Muscle layer of duodenum (tissue), 2 donors: ENCODE measurements around the gene PIGM.

Source experiments
- H3K27ac ChIP-seq: one replicate; pipeline ENCODE4 v1.7.0; 2013; ENCODE audit warnings: mild to moderate bottlenecking, low read length
- H3K27me3 ChIP-seq: one replicate; pipeline ENCODE4 v1.7.0; 2013; ENCODE audit warnings: low read depth, mild to moderate bottlenecking, control low read depth, low read length
- H3K36me3 ChIP-seq, 2 donors: one replicate each; pipeline ENCODE4 v1.7.0; 2013; ENCODE audit warnings: low read length in 2 of 2, control low read depth in 1 of 2, mild to moderate bottlenecking in 1 of 2; ENCODE audit not compliant: insufficient read depth in 2 of 2, control insufficient read depth in 1 of 2
- H3K4me1 ChIP-seq, 2 donors: one replicate each; pipeline ENCODE4 v1.7.0; 2013; ENCODE audit warnings: low read length in 2 of 2, mild to moderate bottlenecking in 2 of 2, control low read depth in 1 of 2, moderate library complexity in 1 of 2; ENCODE audit not compliant: insufficient read depth in 2 of 2, control insufficient read depth in 1 of 2
- H3K4me3 ChIP-seq, 2 donors: one replicate each; pipeline ENCODE4 v1.7.0; 2013; ENCODE audit warnings: low read length in 2 of 2, low read depth in 1 of 2, mild to moderate bottlenecking in 1 of 2
- H3K9me3 ChIP-seq, 2 donors: one replicate each; pipeline ENCODE4 v1.7.0; 2013; ENCODE audit warnings: low read length in 2 of 2, control low read depth in 1 of 2, mild to moderate bottlenecking in 1 of 2; ENCODE audit not compliant: control insufficient read depth in 1 of 2
- donor health status: healthy.

PIGM gene

GRCh38 chr1:160031365-160032164 lies at the start of gene PIGM:
Gene PIGM, minus strand, starts transcription at chr1:160031990. Its CDS starts 251 bp downstream, at chr1:160031739.
- Histone ChIP-seq H3K4me3 (peak within 1 kb of the TSS; percentile 81 to 94), H3K4me1 (peaks cover 11 to 14% of the 10 kb centered on the region in 2 donors), H3K9me3 (no peaks in the 10 kb centered on the region), H3K36me3 (no peaks in the 10 kb centered on the region), H3K27ac (peak within 1 kb of the TSS; percentile 53), H3K27me3 (no peaks in the 10 kb centered on the region)

- peaks cover 0 to 4% of the 10 kb centered on the region in 2 donors for H3K4me1 ChIP-seq
Measured at GRCh38 chr1:160081261-160081936, 49.6 kb upstream of the PIGM start, which contains the start of gene KCNJ9. Gene KCNJ9, plus strand, starts transcription at chr1:160081538. Its CDS starts 2,493 bp downstream, at chr1:160084031.

GRCh38 chr1:160080381-160081100 lies 48.8 kb upstream of the PIGM start:
- Histone ChIP-seq H3K9me3 (no peaks in the 10 kb centered on the region), H3K27me3 (peaks cover 41% of the 10 kb centered on the region), H3K27ac (no peak overlapping the region), H3K4me1 (peaks cover 0 to 4% of the 10 kb centered on the region in 2 donors), H3K4me3 (no peak overlapping the region), H3K36me3 (no peaks in the 10 kb centered on the region)

More at GRCh38 chr1:160081261-160081936, 49.6 kb upstream of the PIGM start, which contains the start of gene KCNJ9:
- H3K4me3 ChIP-seq: no peak within 1 kb of the TSS
- H3K27ac ChIP-seq: no peak within 1 kb of the TSS
- H3K27me3 ChIP-seq: peaks cover 41% of the 10 kb centered on the region
- no peaks in the 10 kb centered on the region for H3K36me3 ChIP-seq
- H3K9me3 ChIP-seq: no peaks in the 10 kb centered on the region

- Histone ChIP-seq H3K9me3 (no peaks in the 10 kb centered on the region), H3K27me3 (peaks cover 40% of the 10 kb centered on the region), H3K4me3 (no peak overlapping the region), H3K36me3 (no peaks in the 10 kb centered on the region), H3K4me1 (peaks cover 0 to 4% of the 10 kb centered on the region in 2 donors), H3K27ac (no peak overlapping the region)
Measured at GRCh38 chr1:160079448-160079847, 47.7 kb upstream of the PIGM start.

- Histone ChIP-seq H3K9me3 (no peaks in the 10 kb centered on the region), H3K27ac (no peak overlapping the region), H3K27me3 (peaks cover 35% of the 10 kb centered on the region), H3K4me3 (no peak overlapping the region), H3K36me3 (no peaks in the 10 kb centered on the region), H3K4me1 (no peaks in the 10 kb centered on the region)
Measured at GRCh38 chr1:160078512-160079195, 46.9 kb upstream of the PIGM start.

- no peak overlapping the region for H3K27ac ChIP-seq
- no peaks in the 10 kb centered on the region for H3K9me3 ChIP-seq
- H3K4me3 ChIP-seq: no peak overlapping the region
- H3K4me1 ChIP-seq: no peaks in the 10 kb centered on the region
- no peaks in the 10 kb centered on the region for H3K36me3 ChIP-seq
- peaks cover 25% of the 10 kb centered on the region for H3K27me3 ChIP-seq
Measured at GRCh38 chr1:160077486-160077885, 45.7 kb upstream of the PIGM start.

- H3K4me3 ChIP-seq: no peak overlapping the region
- no peaks in the 10 kb centered on the region for H3K9me3 ChIP-seq
- H3K27me3 ChIP-seq: peaks cover 18% of the 10 kb centered on the region
- H3K36me3 ChIP-seq: no peaks in the 10 kb centered on the region
- H3K27ac ChIP-seq: no peak overlapping the region
- no peaks in the 10 kb centered on the region for H3K4me1 ChIP-seq
Measured at GRCh38 chr1:160076295-160076694, 44.5 kb upstream of the PIGM start.

- Histone ChIP-seq H3K36me3 (no peaks in the 10 kb centered on the region), H3K4me3 (no peak overlapping the region), H3K4me1 (peaks cover 0 to 2% of the 10 kb centered on the region in 2 donors), H3K9me3 (no peaks in the 10 kb centered on the region), H3K27me3 (peaks cover 13% of the 10 kb centered on the region), H3K27ac (no peak overlapping the region)
Measured at GRCh38 chr1:160075836-160076235, 44.0 kb upstream of the PIGM start.

GRCh38 chr1:160074865-160075264 lies 43.1 kb upstream of the PIGM start:
- no peaks in the 10 kb centered on the region for H3K36me3 ChIP-seq
- no peak overlapping the region for H3K27ac ChIP-seq

GRCh38 chr1:160071289-160071688 lies 39.5 kb upstream of the PIGM start:
- H3K27me3 ChIP-seq: no peaks in the 10 kb centered on the region
- H3K9me3 ChIP-seq: no peaks in the 10 kb centered on the region
- no peak overlapping the region for H3K27ac ChIP-seq
- H3K4me3 ChIP-seq: no peak overlapping the region
- no peaks in the 10 kb centered on the region for H3K36me3 ChIP-seq
- peaks cover 0 to 12% of the 10 kb centered on the region in 2 donors for H3K4me1 ChIP-seq

More at GRCh38 chr1:160074865-160075264, 43.1 kb upstream of the PIGM start:
- Histone ChIP-seq H3K9me3 (no peaks in the 10 kb centered on the region), H3K27me3 (peaks cover 12% of the 10 kb centered on the region), H3K4me3 (no peak overlapping the region), H3K4me1 (peaks cover 0 to 9% of the 10 kb centered on the region in 2 donors)
